Measurements from ENCODE around the gene MIOX.

The MIOX gene

DNA sequence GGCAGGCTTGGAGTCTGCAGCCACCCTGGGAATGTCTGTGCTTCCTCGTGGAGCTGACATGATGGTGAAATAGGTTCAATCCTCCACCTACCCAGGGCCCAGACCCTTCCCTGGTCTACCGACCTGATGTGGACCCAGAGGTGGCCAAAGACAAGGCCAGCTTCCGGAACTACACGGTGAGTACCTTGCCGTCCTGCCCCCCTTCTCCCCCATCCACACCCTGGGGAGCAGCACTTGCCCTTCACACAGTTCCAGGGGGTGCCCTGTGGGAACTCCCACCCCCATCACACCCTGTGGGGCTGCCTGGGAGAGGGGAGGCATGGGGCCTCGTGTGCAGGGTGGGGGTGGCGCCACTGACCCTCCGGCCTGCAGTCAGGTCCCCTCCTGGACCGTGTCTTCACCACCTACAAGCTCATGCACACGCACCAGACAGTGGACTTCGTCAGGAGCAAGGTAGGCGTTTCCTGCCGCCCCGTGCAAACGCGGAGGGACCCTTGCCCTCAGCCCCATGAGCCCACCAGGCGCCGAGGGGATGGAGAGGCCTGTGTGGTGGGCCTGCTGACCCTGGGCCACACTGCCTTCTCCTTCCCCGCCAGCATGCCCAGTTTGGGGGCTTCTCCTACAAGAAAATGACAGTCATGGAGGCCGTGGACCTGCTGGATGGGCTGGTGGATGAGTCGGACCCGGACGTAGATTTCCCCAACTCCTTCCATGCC is 789 bp downstream of the MIOX start:
- no peak overlapping the region for H3K27ac ChIP-seq
- no peak overlapping the region for H3K4me3 ChIP-seq (ENCODE audit: low read depth, low read length)
- H3K4me2 ChIP-seq (ENCODE audit: low read length), result no peak overlapping the region
- TF ChIP-seq CTCF (IDR thresholded peaks at IDR 0.05), result no peak
- H3K9ac ChIP-seq, result no peak overlapping the region
- H3K4me1 ChIP-seq, result no peaks in the 10 kb centered on the region
- no peaks in the 10 kb centered on the region for H3K79me2 ChIP-seq
- H3K27me3 ChIP-seq (ENCODE audit: control insufficient read depth, insufficient read depth, low read length), result no peaks in the 10 kb centered on the region
- no peak overlapping the region for H2AFZ ChIP-seq
- no peaks in the 10 kb centered on the region for H3K36me3 ChIP-seq (ENCODE audit: control insufficient read depth, insufficient read depth, low read length)
- no peaks in the 10 kb centered on the region for H3K9me3 ChIP-seq (ENCODE audit: control insufficient read depth, low read length)

- Histone ChIP-seq H3K9ac (no peak overlapping the region), H3K4me1 (no peaks in the 10 kb centered on the region), H3K27me3 (ENCODE audit: control insufficient read depth, insufficient read depth, low read length) (no peaks in the 10 kb centered on the region), H3K27ac (no peak overlapping the region), H3K79me2 (no peaks in the 10 kb centered on the region), H3K36me3 (ENCODE audit: control insufficient read depth, insufficient read depth, low read length) (no peaks in the 10 kb centered on the region), H3K4me2 (ENCODE audit: low read length) (no peak overlapping the region), H3K9me3 (ENCODE audit: control insufficient read depth, low read length) (no peaks in the 10 kb centered on the region), H2AFZ (no peak overlapping the region), H3K4me3 (ENCODE audit: low read depth, low read length) (no peak overlapping the region)
- TF ChIP-seq CTCF (IDR thresholded peaks at IDR 0.05), result no peak
Measured at GRCh38 chr22:50488006-50488677, 1.5 kb downstream of the MIOX start.

DNA sequence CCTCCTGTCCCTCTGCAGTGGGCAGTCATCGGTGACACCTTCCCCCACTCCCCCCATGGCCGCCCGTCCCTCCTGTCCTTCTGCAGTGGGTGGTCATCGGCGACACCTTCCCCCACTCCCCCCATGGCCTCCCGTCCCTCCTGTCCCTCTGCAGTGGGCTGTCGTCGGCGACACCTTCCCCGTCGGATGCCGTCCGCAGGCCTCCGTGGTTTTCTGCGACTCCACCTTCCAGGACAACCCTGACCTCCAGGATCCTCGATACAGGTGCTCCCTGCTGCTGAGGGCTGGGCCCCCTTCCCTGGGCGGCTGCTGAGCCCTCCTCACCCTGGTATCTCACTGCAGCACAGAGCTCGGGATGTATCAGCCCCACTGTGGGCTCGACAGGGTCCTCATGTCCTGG is 2.2 kb downstream of the MIOX start:
- no peak overlapping the region for H3K9ac ChIP-seq
- no peak overlapping the region for H3K27ac ChIP-seq
- H2AFZ ChIP-seq, result no peak overlapping the region
- H3K4me2 ChIP-seq (ENCODE audit: low read length), result no peak overlapping the region
- no peak for TF ChIP-seq CTCF (IDR thresholded peaks at IDR 0.05)
- no peaks in the 10 kb centered on the region for H3K9me3 ChIP-seq (ENCODE audit: control insufficient read depth, low read length)
- no peaks in the 10 kb centered on the region for H3K4me1 ChIP-seq
- no peaks in the 10 kb centered on the region for H3K79me2 ChIP-seq
- no peaks in the 10 kb centered on the region for H3K27me3 ChIP-seq (ENCODE audit: control insufficient read depth, insufficient read depth, low read length)
- H3K4me3 ChIP-seq (ENCODE audit: low read depth, low read length), result no peak overlapping the region
- H3K36me3 ChIP-seq (ENCODE audit: control insufficient read depth, insufficient read depth, low read length), result no peaks in the 10 kb centered on the region

GRCh38 chr22:50489363-50490243 is 2.9 kb downstream of the MIOX start:
- H2AFZ ChIP-seq, result no peak overlapping the region
- no peak for TF ChIP-seq CTCF (IDR thresholded peaks at IDR 0.05)
- no peak overlapping the region for H3K4me2 ChIP-seq (ENCODE audit: low read length)
- H3K79me2 ChIP-seq, result no peaks in the 10 kb centered on the region
- H3K27ac ChIP-seq, result no peak overlapping the region
- no peaks in the 10 kb centered on the region for H3K36me3 ChIP-seq (ENCODE audit: control insufficient read depth, insufficient read depth, low read length)
- H3K9ac ChIP-seq, result no peak overlapping the region
- H3K27me3 ChIP-seq (ENCODE audit: control insufficient read depth, insufficient read depth, low read length), result no peaks in the 10 kb centered on the region
- no peak overlapping the region for H3K4me3 ChIP-seq (ENCODE audit: low read depth, low read length)
- no peaks in the 10 kb centered on the region for H3K9me3 ChIP-seq (ENCODE audit: control insufficient read depth, low read length)
- H3K4me1 ChIP-seq, result no peaks in the 10 kb centered on the region

Data from parathyroid adenoma (tissue), 2 donors.